OCI-LY1 (cell line): Measurements from ENCODE around the gene HNRNPK.

Source experiments
- H2AFZ ChIP-seq: fragments of 200-600 bp; sonication (generic), shearing (Covaris generic); 2 replicates; pipeline ENCODE4 v1.6.0; 2014; ENCODE audit warnings: antibody characterized with exemption, mild to moderate bottlenecking, low read length
- H3F3A ChIP-seq: fragments of 200-600 bp; sonication (generic), shearing (Covaris generic); 2 replicates; pipeline ENCODE4 v1.6.0; 2014; ENCODE audit warnings: mild to moderate bottlenecking, antibody characterized with exemption, low read length, moderate library complexity; ENCODE audit not compliant: insufficient read depth
- H3K27ac ChIP-seq: fragments of 200-600 bp; sonication (generic); 2 replicates; pipeline ENCODE4 v1.5.1; 2014; ENCODE audit warnings: low read length, mixed run types, mild to moderate bottlenecking, low read depth; ENCODE audit not compliant: poor library complexity, severe bottlenecking
- H3K27me3 ChIP-seq: fragments of 200-600 bp; sonication (generic); 2 replicates; pipeline ENCODE4 v1.6.0; 2014; ENCODE audit warnings: antibody characterized with exemption, mild to moderate bottlenecking, low read length, moderate library complexity; ENCODE audit not compliant: insufficient read depth
- H3K36me3 ChIP-seq: fragments of 200-600 bp; sonication (generic); 2 replicates; pipeline ENCODE4 v1.6.1; 2014; ENCODE audit warnings: mild to moderate bottlenecking, antibody characterized with exemption, low read length, moderate library complexity, mixed read lengths; ENCODE audit not compliant: insufficient read depth
- H3K4me1 ChIP-seq: fragments of 200-600 bp; sonication (generic); 2 replicates; pipeline ENCODE4 v1.5.1; 2014; ENCODE audit warnings: mild to moderate bottlenecking, low read length, moderate library complexity; ENCODE audit not compliant: insufficient read depth, severe bottlenecking
- H3K4me2 ChIP-seq: fragments of 200-600 bp; sonication (generic), shearing (Covaris generic); 2 replicates; pipeline ENCODE4 v1.6.1; 2014; ENCODE audit warnings: low read length
- H3K4me3 ChIP-seq: fragments of 200-600 bp; sonication (generic); 2 replicates; pipeline ENCODE4 v1.5.1; 2014; ENCODE audit warnings: low read length, low read depth, mild to moderate bottlenecking, mixed read lengths; ENCODE audit not compliant: poor library complexity, severe bottlenecking
- H3K79me2 ChIP-seq: fragments of 200-600 bp; shearing (Covaris generic); 2 replicates; pipeline ENCODE4 v1.6.1; 2016; ENCODE audit warnings: mixed run types, low read length, mixed read lengths; ENCODE audit not compliant: insufficient read depth
- H3K9ac ChIP-seq: fragments of 200-600 bp; sonication (generic), shearing (Covaris generic); 2 replicates; pipeline ENCODE4 v1.6.1; 2014; ENCODE audit warnings: mild to moderate bottlenecking, low read length, mixed read lengths
- H3K9me2 ChIP-seq: fragments of 200-600 bp; sonication (generic), shearing (Covaris generic); 2 replicates; pipeline ENCODE4 v1.6.1; 2014; ENCODE audit warnings: low read depth, mild to moderate bottlenecking, low read length, mixed read lengths
- H3K9me3 ChIP-seq: fragments of 200-600 bp; shearing (Covaris generic); 2 replicates; pipeline ENCODE4 v1.6.1; 2014; ENCODE audit warnings: low read length, mixed read lengths
- H4K20me1 ChIP-seq: fragments of 200-600 bp; sonication (generic), shearing (Covaris generic); 2 replicates; pipeline ENCODE4 v1.6.0; 2016; ENCODE audit warnings: mild to moderate bottlenecking, low read length; ENCODE audit not compliant: insufficient read depth
- EZH2 ChIP-seq: fragments of 200-600 bp; sonication (generic), shearing (Covaris generic); IDR thresholded peaks from 2 replicates; pipeline ENCODE4 v1.8.0; 2017; ENCODE audit warnings: borderline replicate concordance, mixed run types, mild to moderate bottlenecking, antibody characterized with exemption, low read length, moderate library complexity, mixed read lengths
- TF ChIP-seq, protein P1 (sequence below): fragments of 200-600 bp; sonication (generic), shearing (Covaris generic); IDR thresholded peaks from 2 replicates; pipeline ENCODE4 v1.5.1; 2017; ENCODE audit warnings: mild to moderate bottlenecking, antibody characterized with exemption, low read length, moderate library complexity, mixed read lengths

The HNRNPK gene

DNA sequence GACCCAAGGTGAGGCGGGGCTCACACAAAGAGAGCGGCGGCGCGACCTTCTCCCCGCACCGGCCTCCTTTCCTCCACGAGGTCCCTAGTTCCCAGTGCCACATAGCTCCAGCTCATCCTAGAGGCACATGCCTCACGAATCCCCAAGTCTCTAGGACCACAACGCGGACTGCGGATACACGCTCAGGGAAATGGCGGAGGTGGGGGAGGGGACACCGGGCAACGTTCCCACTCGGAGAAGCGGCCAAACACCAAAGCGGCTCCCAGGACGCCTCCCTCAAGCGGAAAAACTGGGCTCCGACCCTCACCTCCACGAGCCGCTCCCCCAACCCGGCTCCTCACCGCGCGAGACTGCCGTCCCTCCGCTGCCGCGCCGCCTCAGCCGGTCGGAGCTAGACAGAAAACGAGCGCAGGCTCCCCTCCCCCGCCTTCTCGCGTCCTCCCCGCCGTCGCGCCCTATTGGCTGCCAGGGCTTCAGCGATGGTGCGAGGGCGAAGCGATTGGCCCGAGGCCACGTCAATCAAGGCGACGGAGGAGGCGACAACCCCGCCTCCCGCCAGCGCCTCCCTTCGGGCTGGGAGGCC lies at the start of gene HNRNPK:
HNRNPK (minus strand) TSS at position 404 of the 583 bp plus-strand sequence. CDS start 1,963 bp downstream, outside the sequence.
- peak within 1 kb of the TSS; percentile 88 for H3K9ac ChIP-seq
- no peak within 1 kb of the TSS for H2AFZ ChIP-seq
- no peaks in the 10 kb centered on the region for H3K27me3 ChIP-seq
- H4K20me1 ChIP-seq: peaks cover 10% of the 10 kb centered on the region; the same call in 1 of the 2 replicates
- peak within 1 kb of the TSS; percentile 83 for H3K27ac ChIP-seq
- TF ChIP-seq EZH2: no peak
- TF ChIP-seq, protein P1, sequence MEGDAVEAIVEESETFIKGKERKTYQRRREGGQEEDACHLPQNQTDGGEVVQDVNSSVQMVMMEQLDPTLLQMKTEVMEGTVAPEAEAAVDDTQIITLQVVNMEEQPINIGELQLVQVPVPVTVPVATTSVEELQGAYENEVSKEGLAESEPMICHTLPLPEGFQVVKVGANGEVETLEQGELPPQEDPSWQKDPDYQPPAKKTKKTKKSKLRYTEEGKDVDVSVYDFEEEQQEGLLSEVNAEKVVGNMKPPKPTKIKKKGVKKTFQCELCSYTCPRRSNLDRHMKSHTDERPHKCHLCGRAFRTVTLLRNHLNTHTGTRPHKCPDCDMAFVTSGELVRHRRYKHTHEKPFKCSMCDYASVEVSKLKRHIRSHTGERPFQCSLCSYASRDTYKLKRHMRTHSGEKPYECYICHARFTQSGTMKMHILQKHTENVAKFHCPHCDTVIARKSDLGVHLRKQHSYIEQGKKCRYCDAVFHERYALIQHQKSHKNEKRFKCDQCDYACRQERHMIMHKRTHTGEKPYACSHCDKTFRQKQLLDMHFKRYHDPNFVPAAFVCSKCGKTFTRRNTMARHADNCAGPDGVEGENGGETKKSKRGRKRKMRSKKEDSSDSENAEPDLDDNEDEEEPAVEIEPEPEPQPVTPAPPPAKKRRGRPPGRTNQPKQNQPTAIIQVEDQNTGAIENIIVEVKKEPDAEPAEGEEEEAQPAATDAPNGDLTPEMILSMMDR: no peak
- peaks cover 50% of the 10 kb centered on the region for H3K36me3 ChIP-seq
- H3K4me3 ChIP-seq: peak within 1 kb of the TSS; percentile 73
- H3K79me2 ChIP-seq: peaks cover 91% of the 10 kb centered on the region
- no peaks in the 10 kb centered on the region for H3K9me2 ChIP-seq
- no peaks in the 10 kb centered on the region for H3K9me3 ChIP-seq
- no peaks in the 10 kb centered on the region for H3F3A ChIP-seq
- peak within 1 kb of the TSS; percentile 90 for H3K4me2 ChIP-seq
- H3K4me1 ChIP-seq: peaks cover 42% of the 10 kb centered on the region

DNA sequence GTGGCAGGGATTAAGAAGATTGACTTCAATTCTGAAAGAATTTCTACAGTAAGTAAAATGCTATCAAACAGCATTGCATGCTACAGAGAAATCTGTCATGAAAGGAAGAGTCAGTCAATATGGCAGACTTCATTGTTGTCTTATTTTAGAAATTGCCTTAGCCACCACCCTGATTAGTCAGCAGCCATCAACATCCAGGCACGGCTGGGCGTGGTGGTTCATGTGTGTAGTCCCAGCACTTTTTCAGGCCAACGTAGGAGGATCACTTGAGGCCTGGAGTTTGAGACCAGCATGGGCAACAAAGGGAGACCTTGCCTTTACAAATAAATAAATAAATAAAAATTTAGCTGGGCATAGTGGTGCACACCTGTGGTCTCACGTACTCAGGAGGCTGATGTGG lies 47.2 kb upstream of the HNRNPK start:
- Histone ChIP-seq H3K79me2 (no peaks in the 10 kb centered on the region), H3K36me3 (no peaks in the 10 kb centered on the region), H3F3A (no peaks in the 10 kb centered on the region), H3K27me3 (no peaks in the 10 kb centered on the region), H3K4me1 (no peaks in the 10 kb centered on the region), H3K27ac (no peak overlapping the region), H3K4me2 (no peak overlapping the region), H3K4me3 (no peak overlapping the region), H3K9ac (no peak overlapping the region), H4K20me1 (no peaks in the 10 kb centered on the region), H3K9me2 (no peaks in the 10 kb centered on the region), H3K9me3 (no peaks in the 10 kb centered on the region), H2AFZ (no peak overlapping the region)
- no peak for TF ChIP-seq EZH2
- TF ChIP-seq, protein P1: no peak

DNA sequence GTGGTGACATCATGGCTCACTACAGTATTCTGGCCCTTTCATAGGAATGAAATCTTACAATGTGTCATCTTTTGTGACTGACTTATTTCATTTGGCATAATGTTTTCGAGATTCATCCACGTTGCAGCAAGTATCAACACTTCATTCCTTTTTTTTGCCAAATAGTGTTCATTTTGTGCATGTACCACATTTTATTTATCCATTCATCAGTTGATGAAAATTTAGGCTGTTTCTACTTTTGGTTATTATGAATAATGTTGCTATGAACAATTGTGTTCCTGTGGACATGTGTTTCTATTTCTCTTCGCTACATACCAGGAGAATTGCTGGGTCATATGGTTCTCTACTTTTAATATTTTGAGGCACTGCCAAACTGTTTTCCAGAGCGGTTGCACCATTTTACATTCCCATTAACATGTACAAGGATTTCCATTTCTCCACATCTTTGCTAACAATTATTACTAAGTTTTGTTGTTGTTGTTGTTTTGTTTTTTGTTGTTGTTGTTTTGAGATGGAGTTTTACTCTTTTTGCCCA lies 44.1 kb upstream of the HNRNPK start:
- no peaks in the 10 kb centered on the region for H3F3A ChIP-seq
- no peaks in the 10 kb centered on the region for H3K36me3 ChIP-seq
- no peaks in the 10 kb centered on the region for H3K9me2 ChIP-seq
- no peaks in the 10 kb centered on the region for H3K9me3 ChIP-seq
- H3K9ac ChIP-seq: no peak overlapping the region
- H3K27me3 ChIP-seq: no peaks in the 10 kb centered on the region
- H2AFZ ChIP-seq: no peak overlapping the region
- no peaks in the 10 kb centered on the region for H4K20me1 ChIP-seq
- TF ChIP-seq, protein P1: no peak
- no peak for TF ChIP-seq EZH2
- no peaks in the 10 kb centered on the region for H3K79me2 ChIP-seq
- no peak overlapping the region for H3K4me2 ChIP-seq
- H3K27ac ChIP-seq: no peak overlapping the region
- H3K4me1 ChIP-seq: no peaks in the 10 kb centered on the region
- no peak overlapping the region for H3K4me3 ChIP-seq
